ENCODE results near the gene ZNF438.

Gene ZNF438

DNA sequence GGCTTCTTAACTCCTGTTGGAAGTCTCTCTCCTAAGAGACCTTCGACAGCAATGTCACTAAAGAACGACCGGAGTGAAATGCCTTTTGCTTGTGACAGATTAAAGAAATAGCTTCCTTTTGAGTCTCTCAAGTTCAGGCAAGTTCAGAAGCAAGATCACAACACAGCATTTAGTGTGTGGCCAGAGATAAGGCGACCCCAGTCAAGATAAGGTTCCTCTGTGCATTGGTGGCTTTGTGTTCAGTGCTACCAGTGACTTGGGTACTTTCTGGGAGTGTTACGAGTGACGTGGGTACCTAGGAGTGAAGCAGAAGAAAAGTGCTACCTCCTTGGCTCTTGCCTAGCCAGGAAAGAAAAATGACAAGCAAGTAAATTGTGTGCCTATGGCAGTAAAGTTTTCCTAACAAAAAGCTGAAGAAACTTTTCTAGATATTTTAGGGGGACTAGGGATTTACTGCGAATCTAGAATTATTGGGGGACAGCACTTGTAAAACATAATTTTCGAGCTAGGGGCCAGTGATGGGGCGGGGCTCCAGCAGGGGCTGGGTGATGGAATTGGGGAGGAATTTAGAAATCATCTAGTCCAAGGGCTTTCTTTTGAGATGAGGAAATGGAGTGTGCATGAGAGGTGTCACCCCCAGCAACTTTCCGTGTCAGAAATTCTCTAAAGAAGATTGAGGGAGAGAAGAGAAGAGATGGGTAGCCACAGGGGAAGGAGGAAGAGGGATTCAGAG is 210.2 kb downstream of the ZNF438 start:
- H3K4me1 ChIP-seq (ENCODE audit: insufficient read depth, low read length), result peaks cover 3% of the 10 kb centered on the region
- H3K27me3 ChIP-seq (ENCODE audit: insufficient read depth, low read length), result no peaks in the 10 kb centered on the region
- H3K4me3 ChIP-seq (ENCODE audit: low read length), result no peak overlapping the region
- H3K36me3 ChIP-seq (ENCODE audit: insufficient read depth, low read length), result no peaks in the 10 kb centered on the region
- H3K9me3 ChIP-seq (ENCODE audit: low read length), result no peaks in the 10 kb centered on the region
- no peak overlapping the region for H2AFZ ChIP-seq (ENCODE audit: low read depth, low read length)

- H3K27me3 ChIP-seq (ENCODE audit: insufficient read depth, low read length), result no peaks in the 10 kb centered on the region
- H2AFZ ChIP-seq (ENCODE audit: low read depth, low read length), result no peak overlapping the region
- H3K4me1 ChIP-seq (ENCODE audit: insufficient read depth, low read length), result peaks cover 8% of the 10 kb centered on the region
- H3K9me3 ChIP-seq (ENCODE audit: low read length), result no peaks in the 10 kb centered on the region
- H3K4me3 ChIP-seq (ENCODE audit: low read length), result no peak overlapping the region
- no peaks in the 10 kb centered on the region for H3K36me3 ChIP-seq (ENCODE audit: insufficient read depth, low read length)
Measured at GRCh38 chr10:30820261-30820991, 211.2 kb downstream of the ZNF438 start.

DNA sequence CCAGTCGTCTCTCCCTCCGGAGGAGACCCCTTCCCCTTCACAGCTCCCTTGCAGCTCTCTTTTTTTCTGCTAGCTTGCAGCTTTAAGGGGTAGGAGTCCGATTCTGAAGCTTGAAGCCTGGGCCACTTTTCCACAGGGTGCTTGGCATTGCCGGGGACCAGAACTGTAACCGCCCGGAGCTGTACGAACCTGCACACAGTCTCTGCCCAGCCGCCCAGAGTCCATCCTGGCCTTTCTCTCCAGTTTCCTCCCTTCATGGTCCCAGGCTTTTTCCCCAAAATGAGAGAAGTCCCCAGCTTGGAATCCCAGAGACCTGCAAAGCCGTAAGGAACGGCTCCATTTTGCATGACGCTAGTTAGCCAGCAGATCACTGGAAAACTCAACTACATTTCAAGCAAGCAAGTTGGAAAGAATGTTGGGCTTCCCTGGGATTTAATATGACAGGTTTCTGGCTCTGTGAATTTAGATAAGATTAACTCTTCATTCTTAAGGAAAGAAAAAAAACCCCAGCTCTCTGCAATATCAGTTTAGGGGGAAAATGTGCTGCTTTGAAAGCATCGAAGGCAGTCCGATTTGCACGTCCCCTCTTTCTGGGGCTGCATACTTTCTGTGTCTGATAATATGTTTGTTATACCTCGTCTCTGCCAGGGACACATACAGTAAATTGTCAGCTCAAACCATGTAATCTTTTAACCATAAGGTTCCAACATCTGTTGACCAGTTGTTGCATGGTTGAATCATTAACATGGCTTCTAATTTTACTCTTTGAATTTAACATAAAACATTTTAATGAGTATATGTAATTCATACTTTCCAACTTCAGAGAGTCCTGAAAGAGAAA is 212.1 kb downstream of the ZNF438 start:
- no peak overlapping the region for H2AFZ ChIP-seq (ENCODE audit: low read depth, low read length)
- H3K4me3 ChIP-seq (ENCODE audit: low read length), result no peak overlapping the region
- H3K4me1 ChIP-seq (ENCODE audit: insufficient read depth, low read length), result peaks cover 8% of the 10 kb centered on the region
- H3K9me3 ChIP-seq (ENCODE audit: low read length), result no peaks in the 10 kb centered on the region
- no peaks in the 10 kb centered on the region for H3K36me3 ChIP-seq (ENCODE audit: insufficient read depth, low read length)
- no peaks in the 10 kb centered on the region for H3K27me3 ChIP-seq (ENCODE audit: insufficient read depth, low read length)

DNA sequence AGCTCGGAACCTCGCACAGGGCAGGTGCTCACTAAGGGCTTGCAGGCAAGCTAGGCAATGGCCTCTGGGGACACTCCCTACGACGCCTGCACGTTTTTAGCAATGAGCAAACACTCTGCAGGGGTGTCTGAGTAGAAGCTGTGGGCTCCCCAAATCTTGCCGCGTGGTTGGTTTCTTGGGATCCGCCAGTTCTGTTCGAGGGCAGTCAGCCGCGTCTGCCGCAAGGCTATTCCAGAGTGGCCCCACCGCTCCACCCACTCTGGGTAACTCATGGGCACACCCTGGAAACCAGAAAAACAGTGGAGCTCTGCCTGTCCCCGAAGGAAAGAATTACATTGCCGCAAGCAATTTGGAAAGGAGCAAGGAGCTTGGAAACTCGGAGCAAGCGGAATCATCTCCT is 212.8 kb downstream of the ZNF438 start:
- no peaks in the 10 kb centered on the region for H3K27me3 ChIP-seq (ENCODE audit: insufficient read depth, low read length)
- H3K9me3 ChIP-seq (ENCODE audit: low read length), result no peaks in the 10 kb centered on the region
- no peak overlapping the region for H2AFZ ChIP-seq (ENCODE audit: low read depth, low read length)
- H3K36me3 ChIP-seq (ENCODE audit: insufficient read depth, low read length), result no peaks in the 10 kb centered on the region
- H3K4me3 ChIP-seq (ENCODE audit: low read length), result no peak overlapping the region
- peaks cover 8% of the 10 kb centered on the region for H3K4me1 ChIP-seq (ENCODE audit: insufficient read depth, low read length)

DNA sequence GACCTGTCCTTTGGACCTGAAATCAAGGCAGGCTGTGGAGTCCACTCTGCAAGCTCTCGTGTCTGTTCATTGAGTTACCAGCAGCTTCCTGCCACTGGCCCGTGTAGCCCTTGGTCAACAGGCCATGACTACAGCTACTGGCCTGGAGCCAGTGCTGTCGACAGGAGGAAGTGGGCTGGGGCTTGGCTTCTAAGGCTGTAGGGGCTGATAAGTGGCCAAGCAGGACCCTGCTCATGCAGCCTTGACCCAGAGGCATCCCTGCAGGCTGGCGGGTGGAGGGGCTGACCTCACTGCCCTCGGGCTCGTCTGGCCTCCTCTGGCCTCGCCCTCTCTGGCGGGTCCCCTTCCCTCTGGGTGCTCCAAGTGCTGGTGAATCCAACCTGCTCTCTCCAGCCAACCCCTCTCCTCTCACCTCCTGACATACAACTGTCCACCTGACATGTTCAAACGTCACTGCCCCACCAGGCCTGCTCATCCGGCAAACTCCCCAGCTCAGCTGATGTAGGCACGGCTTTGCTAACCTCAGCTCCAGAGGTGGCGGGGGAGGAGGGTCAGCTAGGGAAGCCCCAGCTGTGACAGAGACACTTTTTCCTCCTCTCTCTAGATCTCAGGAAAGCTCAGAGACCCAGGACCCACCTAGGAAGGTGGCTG is 213.5 kb downstream of the ZNF438 start:
- no peak overlapping the region for H2AFZ ChIP-seq (ENCODE audit: low read depth, low read length)
- H3K9me3 ChIP-seq (ENCODE audit: low read length), result no peaks in the 10 kb centered on the region
- peaks cover 8% of the 10 kb centered on the region for H3K4me1 ChIP-seq (ENCODE audit: insufficient read depth, low read length)
- H3K27me3 ChIP-seq (ENCODE audit: insufficient read depth, low read length), result no peaks in the 10 kb centered on the region
- no peaks in the 10 kb centered on the region for H3K36me3 ChIP-seq (ENCODE audit: insufficient read depth, low read length)
- no peak overlapping the region for H3K4me3 ChIP-seq (ENCODE audit: low read length)

- no peak overlapping the region for H3K4me3 ChIP-seq (ENCODE audit: low read length)
- no peaks in the 10 kb centered on the region for H3K9me3 ChIP-seq (ENCODE audit: low read length)
- no peaks in the 10 kb centered on the region for H3K27me3 ChIP-seq (ENCODE audit: insufficient read depth, low read length)
- no peak overlapping the region for H2AFZ ChIP-seq (ENCODE audit: low read depth, low read length)
- peaks cover 9% of the 10 kb centered on the region for H3K4me1 ChIP-seq (ENCODE audit: insufficient read depth, low read length)
- H3K36me3 ChIP-seq (ENCODE audit: insufficient read depth, low read length), result no peaks in the 10 kb centered on the region
Measured at GRCh38 chr10:30817541-30817940, 214.1 kb downstream of the ZNF438 start.

- Histone ChIP-seq H3K9me3 (ENCODE audit: low read length) (no peaks in the 10 kb centered on the region), H3K27me3 (ENCODE audit: insufficient read depth, low read length) (no peaks in the 10 kb centered on the region), H3K4me3 (ENCODE audit: low read length) (no peak overlapping the region), H3K4me1 (ENCODE audit: insufficient read depth, low read length) (peaks cover 17% of the 10 kb centered on the region), H2AFZ (ENCODE audit: low read depth, low read length) (no peak overlapping the region), H3K36me3 (ENCODE audit: insufficient read depth, low read length) (no peaks in the 10 kb centered on the region)
Measured at GRCh38 chr10:30816820-30817171, 214.9 kb downstream of the ZNF438 start.

DNA sequence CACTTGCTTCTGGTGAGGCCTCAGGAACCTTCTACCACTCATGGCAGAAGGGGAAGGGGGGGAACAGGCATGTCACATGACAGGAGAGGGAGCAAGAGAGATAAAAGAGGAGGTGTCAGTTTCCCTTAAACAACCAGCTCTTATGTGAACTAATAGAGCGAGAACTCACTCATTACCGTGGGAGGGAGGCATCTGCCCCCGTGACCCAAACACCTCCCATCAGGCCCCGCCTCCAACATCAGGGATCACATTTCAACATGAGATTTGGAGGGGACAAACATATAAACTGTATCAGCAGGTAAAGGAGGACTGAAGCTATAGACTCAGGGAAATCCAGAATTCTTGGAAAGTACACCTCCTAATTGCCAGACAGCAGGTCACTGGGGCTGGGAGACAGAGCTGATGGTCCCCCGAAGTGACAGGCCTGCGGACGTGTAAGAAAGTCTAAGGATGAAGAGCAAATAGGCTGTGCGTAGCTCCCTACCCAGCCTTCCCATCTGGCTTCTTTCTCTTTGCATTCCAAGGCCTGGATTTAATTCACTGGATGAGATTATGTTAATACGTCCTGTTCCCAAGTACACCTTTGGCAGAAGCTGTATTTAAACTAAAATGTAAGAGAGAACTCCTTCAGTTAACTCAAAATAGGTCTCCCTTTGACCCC is 215.4 kb downstream of the ZNF438 start:
- Histone ChIP-seq H3K36me3 (ENCODE audit: insufficient read depth, low read length) (no peaks in the 10 kb centered on the region), H3K4me3 (ENCODE audit: low read length) (no peak overlapping the region), H2AFZ (ENCODE audit: low read depth, low read length) (no peak overlapping the region), H3K27me3 (ENCODE audit: insufficient read depth, low read length) (no peaks in the 10 kb centered on the region), H3K4me1 (ENCODE audit: insufficient read depth, low read length) (peaks cover 20% of the 10 kb centered on the region), H3K9me3 (ENCODE audit: low read length) (no peaks in the 10 kb centered on the region)

DNA sequence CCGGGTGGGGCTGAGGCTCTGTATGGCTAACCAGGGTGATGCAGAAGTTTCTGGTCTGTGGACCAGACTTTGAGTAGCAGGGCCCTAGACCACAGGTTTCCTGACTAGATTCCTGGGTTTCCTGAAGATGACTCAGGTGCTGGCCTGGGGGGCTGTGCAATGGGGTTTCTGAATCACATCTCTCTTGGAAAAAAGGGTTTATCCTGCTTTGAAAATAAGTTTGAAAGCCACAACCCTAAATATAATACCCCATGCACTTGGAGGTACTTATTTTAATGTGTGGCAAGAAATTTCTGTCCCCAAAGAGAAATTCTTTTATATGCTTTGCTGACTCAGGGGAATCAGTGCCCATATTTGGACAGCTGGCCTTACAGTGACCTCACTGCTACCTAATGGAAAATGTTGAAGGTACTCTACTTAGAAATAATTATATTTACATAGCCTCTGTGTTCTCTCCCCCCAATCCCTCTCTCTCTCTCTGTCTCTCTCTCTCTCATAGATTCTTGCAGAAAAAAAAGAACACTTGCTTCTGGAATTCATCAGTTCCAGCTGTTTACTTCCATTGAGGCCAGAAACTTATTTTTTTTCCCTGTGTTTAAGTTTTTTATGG is 217.7 kb downstream of the ZNF438 start:
- H3K36me3 ChIP-seq (ENCODE audit: insufficient read depth, low read length), result no peaks in the 10 kb centered on the region
- no peaks in the 10 kb centered on the region for H3K27me3 ChIP-seq (ENCODE audit: insufficient read depth, low read length)
- no peak overlapping the region for H3K4me3 ChIP-seq (ENCODE audit: low read length)
- no peaks in the 10 kb centered on the region for H3K9me3 ChIP-seq (ENCODE audit: low read length)
- H3K4me1 ChIP-seq (ENCODE audit: insufficient read depth, low read length), result peaks cover 20% of the 10 kb centered on the region
- no peak overlapping the region for H2AFZ ChIP-seq (ENCODE audit: low read depth, low read length)

- Histone ChIP-seq H2AFZ (ENCODE audit: low read depth, low read length) (peak overlapping the region; percentile 7), H3K4me1 (ENCODE audit: insufficient read depth, low read length) (peaks cover 20% of the 10 kb centered on the region), H3K9me3 (ENCODE audit: low read length) (no peaks in the 10 kb centered on the region), H3K27me3 (ENCODE audit: insufficient read depth, low read length) (no peaks in the 10 kb centered on the region), H3K36me3 (ENCODE audit: insufficient read depth, low read length) (no peaks in the 10 kb centered on the region), H3K4me3 (ENCODE audit: low read length) (no peak overlapping the region)
Measured at GRCh38 chr10:30812018-30812851, 219.4 kb downstream of the ZNF438 start.

DNA sequence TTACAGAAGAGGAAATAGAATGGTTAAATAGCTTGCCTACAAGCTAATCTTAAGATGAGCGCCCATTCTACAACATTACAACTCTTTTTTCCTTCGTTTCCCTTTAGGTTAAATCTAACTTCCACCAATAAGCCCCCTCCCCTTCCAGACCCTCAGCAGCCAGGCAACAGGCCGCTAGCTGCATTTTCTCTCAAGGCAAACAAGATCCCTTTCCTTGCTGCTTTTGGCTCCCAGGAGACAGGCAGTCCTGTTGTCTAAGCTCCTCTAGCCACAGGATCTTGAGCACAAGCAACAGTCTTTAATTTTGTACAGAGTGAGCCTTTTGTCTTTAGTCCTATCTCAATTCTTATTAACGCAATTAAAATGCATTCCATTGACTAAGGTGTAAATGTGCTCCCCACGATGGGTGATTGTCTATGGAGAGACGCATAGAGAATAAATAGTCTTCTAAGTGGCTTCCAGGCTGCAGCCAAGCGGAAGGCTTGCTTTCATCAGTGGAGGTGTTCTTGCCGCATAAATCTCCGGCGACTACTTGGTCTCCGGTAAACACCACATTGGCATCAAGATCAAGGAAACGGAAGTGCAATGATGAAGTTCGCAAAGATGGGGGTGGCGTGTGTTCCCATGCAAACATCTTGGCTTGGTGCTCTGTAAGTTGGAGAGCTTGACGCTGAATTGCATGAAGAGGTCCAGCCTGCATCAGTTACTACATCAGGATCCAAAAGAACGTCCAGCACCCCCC is 220.2 kb downstream of the ZNF438 start:
- Histone ChIP-seq H3K27me3 (ENCODE audit: insufficient read depth, low read length) (no peaks in the 10 kb centered on the region), H3K9me3 (ENCODE audit: low read length) (no peaks in the 10 kb centered on the region), H3K4me1 (ENCODE audit: insufficient read depth, low read length) (peaks cover 17% of the 10 kb centered on the region), H3K36me3 (ENCODE audit: insufficient read depth, low read length) (no peaks in the 10 kb centered on the region), H3K4me3 (ENCODE audit: low read length) (no peak overlapping the region), H2AFZ (ENCODE audit: low read depth, low read length) (no peak overlapping the region)
